Measurements from ENCODE around the gene MAPK8. TPM values are rescaled to one million over a fixed set of nuclear protein-coding genes. Genes with fewer than 3 reads are reported as not detected.

The MAPK8 gene
- total RNA-seq, 1 experiment from 2014 or later: 83.3 TPM

DNA sequence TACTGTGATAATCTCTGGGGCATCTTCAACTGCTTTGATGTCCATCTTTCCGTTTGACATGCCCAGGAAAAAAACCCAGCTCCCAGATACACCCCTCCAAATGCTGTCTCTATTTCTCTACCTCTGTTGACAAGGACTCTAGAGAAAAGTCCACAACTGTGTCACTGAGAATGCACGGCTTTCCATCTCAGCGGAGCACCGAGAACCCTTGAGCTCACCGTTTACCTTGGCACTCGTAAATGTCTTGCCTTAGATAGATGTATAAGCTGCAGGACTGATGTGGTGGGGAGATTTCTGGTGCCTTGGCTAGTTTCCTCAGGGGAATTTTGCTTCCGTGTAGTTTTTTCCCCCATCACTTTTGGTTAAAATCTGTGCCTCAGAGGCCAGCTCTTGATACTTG lies 7.4 kb upstream of the MAPK8 start:
- intact Hi-C loops (cut with micrococcal nuclease; ENCODE audit: unreplicated experiment): no loop called here
- Histone ChIP-seq H3K4me1 (no peaks in the 10 kb centered on the region), H3K9me3 (no peaks in the 10 kb centered on the region), H3K27me3 (replicated peaks; ENCODE audit: control insufficient read depth, insufficient read depth, low read length) (no peaks in the 10 kb centered on the region; the same call in 1 of the 2 replicates), H3K36me3 (ENCODE audit: control insufficient read depth, insufficient read depth, low read length) (no peaks in the 10 kb centered on the region), H3K4me3 (ENCODE audit: low read depth, low read length) (no peak overlapping the region)
- H3K27ac Mint-ChIP-seq (ENCODE audit: unreplicated experiment): no peak overlapping the region
- TF ChIP-seq, protein P1, sequence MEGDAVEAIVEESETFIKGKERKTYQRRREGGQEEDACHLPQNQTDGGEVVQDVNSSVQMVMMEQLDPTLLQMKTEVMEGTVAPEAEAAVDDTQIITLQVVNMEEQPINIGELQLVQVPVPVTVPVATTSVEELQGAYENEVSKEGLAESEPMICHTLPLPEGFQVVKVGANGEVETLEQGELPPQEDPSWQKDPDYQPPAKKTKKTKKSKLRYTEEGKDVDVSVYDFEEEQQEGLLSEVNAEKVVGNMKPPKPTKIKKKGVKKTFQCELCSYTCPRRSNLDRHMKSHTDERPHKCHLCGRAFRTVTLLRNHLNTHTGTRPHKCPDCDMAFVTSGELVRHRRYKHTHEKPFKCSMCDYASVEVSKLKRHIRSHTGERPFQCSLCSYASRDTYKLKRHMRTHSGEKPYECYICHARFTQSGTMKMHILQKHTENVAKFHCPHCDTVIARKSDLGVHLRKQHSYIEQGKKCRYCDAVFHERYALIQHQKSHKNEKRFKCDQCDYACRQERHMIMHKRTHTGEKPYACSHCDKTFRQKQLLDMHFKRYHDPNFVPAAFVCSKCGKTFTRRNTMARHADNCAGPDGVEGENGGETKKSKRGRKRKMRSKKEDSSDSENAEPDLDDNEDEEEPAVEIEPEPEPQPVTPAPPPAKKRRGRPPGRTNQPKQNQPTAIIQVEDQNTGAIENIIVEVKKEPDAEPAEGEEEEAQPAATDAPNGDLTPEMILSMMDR (IDR thresholded peaks at IDR 0.05; ENCODE audit: insufficient read depth in 1 of 2, low read depth in 1 of 2, low read length in 1 of 2, severe bottlenecking in 1 of 2, unreplicated experiment in 1 of 2): no peak
- BruUV-seq (replicated peaks): no TSS peak
- peaks cover 5% of the 10 kb centered on the region for H3K27me3 Mint-ChIP-seq (ENCODE audit: insufficient read depth, unreplicated experiment)
- DNase-seq: no peak
- CTCF ChIA-PET: no interaction called here
- H3K36me3 Mint-ChIP-seq (ENCODE audit: insufficient read depth, unreplicated experiment): no peaks in the 10 kb centered on the region
- POLR2A ChIA-PET: interaction anchor here (0.5 kb wide), 1 partner anchor 95 kb away, joined by 3 read pairs; no protein-coding TSS in a partner anchor
- H3K9me3 Mint-ChIP-seq (ENCODE audit: unreplicated experiment): no peaks in the 10 kb centered on the region
- no peaks in the 10 kb centered on the region for H3K4me1 Mint-ChIP-seq (ENCODE audit: low read depth, unreplicated experiment)
- no peak overlapping the region for H3K4me3 Mint-ChIP-seq (ENCODE audit: unreplicated experiment)

DNA sequence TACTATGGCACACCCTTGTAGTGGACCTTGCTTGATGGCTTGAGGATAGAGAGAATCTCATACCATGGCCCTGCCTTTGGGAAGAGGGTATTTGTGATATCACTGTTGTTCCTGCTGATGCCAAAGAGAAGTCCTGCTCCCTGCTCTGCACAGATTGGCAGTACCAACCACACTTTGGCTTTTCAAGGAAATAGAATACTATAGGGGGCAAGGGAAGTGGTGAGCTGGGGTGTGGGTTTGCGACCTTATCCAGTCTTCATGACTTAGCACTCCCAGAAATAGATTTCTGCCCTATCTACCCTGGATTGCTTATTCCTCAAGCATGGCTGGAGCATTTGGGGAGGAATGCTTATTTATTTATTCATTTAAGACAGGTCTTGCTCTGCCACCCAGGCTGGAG lies 6.8 kb upstream of the MAPK8 start:
- H3K27me3 ChIP-seq (replicated peaks; ENCODE audit: control insufficient read depth, insufficient read depth, low read length): no peaks in the 10 kb centered on the region; the same call in 1 of the 2 replicates
- no peak for DNase-seq
- Mint-ChIP-seq H3K9me3 (ENCODE audit: unreplicated experiment) (no peaks in the 10 kb centered on the region), H3K36me3 (ENCODE audit: insufficient read depth, unreplicated experiment) (no peaks in the 10 kb centered on the region), H3K27ac (ENCODE audit: unreplicated experiment) (no peak overlapping the region), H3K4me3 (ENCODE audit: unreplicated experiment) (no peak overlapping the region), H3K4me1 (ENCODE audit: low read depth, unreplicated experiment) (no peaks in the 10 kb centered on the region), H3K27me3 (ENCODE audit: insufficient read depth, unreplicated experiment) (peaks cover 8% of the 10 kb centered on the region)
- no peaks in the 10 kb centered on the region for H3K36me3 ChIP-seq (ENCODE audit: control insufficient read depth, insufficient read depth, low read length)
- TF ChIP-seq, protein P1 (IDR thresholded peaks at IDR 0.05; ENCODE audit: insufficient read depth in 1 of 2, low read depth in 1 of 2, low read length in 1 of 2, severe bottlenecking in 1 of 2, unreplicated experiment in 1 of 2): no peak
- intact Hi-C loops (cut with micrococcal nuclease; ENCODE audit: unreplicated experiment): no loop called here
- no peaks in the 10 kb centered on the region for H3K9me3 ChIP-seq
- BruUV-seq (replicated peaks): no TSS peak
- no peak overlapping the region for H3K4me3 ChIP-seq (ENCODE audit: low read depth, low read length)
- H3K4me1 ChIP-seq: no peaks in the 10 kb centered on the region
- CTCF ChIA-PET: no interaction called here
- POLR2A ChIA-PET: no interaction called here

DNA sequence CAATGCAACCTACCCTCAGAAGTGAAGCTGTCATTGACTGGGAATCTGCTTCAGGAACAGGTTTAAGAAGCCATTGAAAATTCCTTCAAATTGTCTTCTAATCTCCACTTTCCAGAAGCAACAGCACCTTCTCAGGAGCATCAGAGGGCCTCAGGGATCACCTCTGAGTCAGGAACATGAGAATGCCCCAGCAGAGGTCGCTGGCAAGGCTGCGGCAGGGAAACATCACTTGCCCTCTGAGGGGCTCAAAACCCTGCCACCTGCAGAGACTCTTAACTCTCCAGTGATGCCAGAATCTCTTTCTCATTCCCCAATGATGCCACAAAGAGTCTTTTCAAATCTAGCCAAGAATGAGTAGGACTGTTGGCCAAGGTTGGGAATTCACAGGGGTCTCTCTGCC lies 5.9 kb upstream of the MAPK8 start:
- TF ChIP-seq, protein P1 (IDR thresholded peaks at IDR 0.05; ENCODE audit: insufficient read depth in 1 of 2, low read depth in 1 of 2, low read length in 1 of 2, severe bottlenecking in 1 of 2, unreplicated experiment in 1 of 2): no peak
- Mint-ChIP-seq H3K4me1 (ENCODE audit: low read depth, unreplicated experiment) (no peaks in the 10 kb centered on the region), H3K27ac (ENCODE audit: unreplicated experiment) (no peak overlapping the region), H3K27me3 (ENCODE audit: insufficient read depth, unreplicated experiment) (peaks cover 11% of the 10 kb centered on the region), H3K36me3 (ENCODE audit: insufficient read depth, unreplicated experiment) (no peaks in the 10 kb centered on the region), H3K9me3 (ENCODE audit: unreplicated experiment) (no peaks in the 10 kb centered on the region), H3K4me3 (ENCODE audit: unreplicated experiment) (no peak overlapping the region)
- ChIA-PET POLR2A (no interaction called here), CTCF (no interaction called here)
- Histone ChIP-seq H3K27me3 (replicated peaks; ENCODE audit: control insufficient read depth, insufficient read depth, low read length) (no peaks in the 10 kb centered on the region; the same call in 1 of the 2 replicates), H3K4me1 (peaks cover 1% of the 10 kb centered on the region), H3K36me3 (ENCODE audit: control insufficient read depth, insufficient read depth, low read length) (no peaks in the 10 kb centered on the region), H3K4me3 (ENCODE audit: low read depth, low read length) (no peak overlapping the region), H3K9me3 (no peaks in the 10 kb centered on the region)
- intact Hi-C loops (cut with micrococcal nuclease; ENCODE audit: unreplicated experiment): no loop called here
- no peak for DNase-seq
- no TSS peak for BruUV-seq (replicated peaks)
